SW480 (cell line): ENCODE measurements around the gene TBCEL.
A peak's percentile ranks its signal among the peaks of the same experiment; 100 is the strongest.
"Not testable (repeated sequence)": the region's sequence is repeated elsewhere in the genome, so short reads cannot be mapped to it uniquely, and the experiment has no call there.

Experiments
- DNase-seq: peaks from one replicate; pipeline ENCODE4 v3.0.0-alpha.2; 2016; ENCODE audit warnings: low spot score

The TBCEL gene

DNA sequence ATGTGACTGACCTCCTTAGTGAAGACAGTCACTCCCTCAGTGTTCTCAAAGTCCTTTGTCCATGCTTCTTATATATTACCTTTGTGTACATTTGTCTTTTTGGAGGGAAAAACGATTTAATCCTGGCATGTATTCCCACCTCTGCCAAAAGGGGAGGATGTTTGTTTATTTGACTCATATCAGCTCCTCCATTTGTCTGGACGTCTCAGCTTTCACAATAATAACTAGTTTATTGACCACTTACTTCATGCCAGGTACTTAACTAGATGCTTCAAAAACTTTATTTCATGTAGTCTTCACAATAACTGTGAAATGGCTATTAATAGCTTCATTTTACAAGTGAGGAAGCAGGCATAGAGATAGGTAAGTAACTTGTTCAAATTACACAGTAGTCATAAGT lies 5.3 kb downstream of the TBCEL start:
- no peak for DNase-seq

DNA sequence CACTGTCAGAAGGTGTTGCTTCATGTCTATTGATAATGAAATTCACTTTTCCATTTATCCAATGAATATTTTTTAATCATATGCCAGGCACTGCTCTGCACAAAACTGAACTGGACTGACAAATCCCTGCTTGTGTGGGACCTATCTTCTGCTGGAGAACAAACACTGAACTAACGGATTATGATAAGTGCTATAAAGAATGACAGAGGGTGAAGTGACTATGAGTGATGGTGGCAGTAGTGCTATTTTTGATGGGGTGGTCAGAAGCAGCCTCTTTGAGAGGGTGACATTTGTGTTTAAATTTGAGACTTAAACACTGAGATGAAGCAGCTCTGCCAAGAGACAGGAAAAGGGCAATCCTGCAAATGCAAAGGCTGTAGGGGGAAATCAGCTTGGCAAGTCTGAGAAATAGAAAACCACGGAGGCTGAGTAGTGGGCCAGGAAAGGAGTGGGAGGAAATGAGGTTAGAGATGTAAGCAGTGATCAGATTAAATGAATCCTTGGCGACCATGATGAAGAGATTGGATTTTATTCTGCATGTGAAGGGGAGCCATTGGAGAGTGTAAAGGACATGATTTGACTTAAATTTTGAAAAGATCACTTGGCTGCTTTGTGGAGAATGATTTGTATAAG lies 6.0 kb downstream of the TBCEL start:
- DNase-seq, result no peak

DNA sequence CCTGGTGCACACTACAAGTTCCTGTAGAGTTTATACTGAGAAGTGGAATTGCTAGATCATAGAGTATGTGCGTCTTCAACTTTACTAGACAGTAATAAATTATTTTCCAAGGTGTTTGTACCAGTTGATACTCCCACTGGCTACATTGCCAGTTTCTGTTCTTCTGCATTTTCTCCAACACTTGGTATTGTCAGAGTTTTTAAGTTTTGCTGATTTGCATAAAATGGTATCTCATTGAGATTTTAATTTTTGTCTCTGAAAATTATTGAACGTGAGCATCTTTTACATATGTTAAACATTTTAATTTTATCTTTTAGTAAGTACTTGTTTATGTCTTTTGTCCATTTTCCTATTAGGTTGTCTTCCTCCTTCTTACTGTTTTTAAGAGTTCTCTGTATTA lies 7.3 kb downstream of the TBCEL start:
- no peak for DNase-seq

DNA sequence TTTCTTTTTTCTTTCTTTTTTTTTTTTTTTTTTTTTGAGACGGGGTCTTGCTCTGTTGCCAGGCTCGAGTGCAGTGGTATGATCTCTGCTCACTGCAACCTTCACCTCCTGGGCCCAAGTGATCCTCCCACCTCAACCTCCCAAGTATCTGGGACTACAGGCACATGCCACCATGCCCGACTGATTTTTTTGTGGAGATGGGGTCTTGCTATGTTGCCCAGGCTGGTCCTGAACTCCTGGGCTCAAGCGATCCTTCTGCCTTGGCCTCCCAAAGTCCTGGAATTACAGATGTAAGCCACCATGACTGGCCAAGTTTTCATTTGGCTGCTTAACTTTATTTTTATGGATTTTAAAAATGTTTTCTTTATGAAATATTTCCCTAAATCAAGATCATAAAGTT lies 7.7 kb downstream of the TBCEL start:
- not testable (repeated sequence) for DNase-seq

DNA sequence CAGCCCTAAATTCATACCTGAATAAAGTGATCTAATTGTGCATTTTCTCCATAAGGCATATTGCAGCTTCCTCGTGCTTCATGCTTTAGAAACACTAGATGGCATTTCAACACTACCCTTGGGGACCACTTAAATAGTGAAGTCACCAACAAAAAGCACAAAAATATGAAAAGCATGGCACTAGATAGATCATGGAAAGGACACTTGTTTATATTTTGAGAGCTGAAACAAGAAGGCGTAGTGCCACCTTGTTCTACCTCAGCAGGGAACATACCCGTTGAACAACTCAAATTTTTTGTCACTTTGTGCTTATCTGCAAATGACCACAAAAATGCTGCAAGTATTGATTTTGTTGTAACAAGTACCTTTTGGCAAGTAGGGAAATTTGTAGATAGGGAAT lies 8.6 kb downstream of the TBCEL start:
- no peak for DNase-seq

DNA sequence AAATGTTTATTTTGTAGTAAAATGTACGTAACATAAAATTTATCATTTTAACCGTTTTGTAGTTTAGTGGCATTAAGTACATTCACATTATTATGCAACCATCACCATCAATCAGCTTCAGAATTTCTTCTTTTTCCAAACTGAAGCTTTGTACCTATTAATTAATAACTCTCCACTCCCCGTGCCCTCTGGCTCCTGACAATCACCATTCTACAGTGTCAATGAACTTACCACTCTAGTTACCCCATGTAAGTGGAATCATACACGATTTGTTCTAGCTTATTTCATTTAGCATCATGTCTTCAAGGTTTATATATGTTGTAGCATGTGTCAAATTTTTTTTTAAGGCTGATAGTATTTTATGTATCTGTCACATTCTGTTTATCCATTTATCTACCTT lies 9.7 kb downstream of the TBCEL start:
- no peak for DNase-seq

DNA sequence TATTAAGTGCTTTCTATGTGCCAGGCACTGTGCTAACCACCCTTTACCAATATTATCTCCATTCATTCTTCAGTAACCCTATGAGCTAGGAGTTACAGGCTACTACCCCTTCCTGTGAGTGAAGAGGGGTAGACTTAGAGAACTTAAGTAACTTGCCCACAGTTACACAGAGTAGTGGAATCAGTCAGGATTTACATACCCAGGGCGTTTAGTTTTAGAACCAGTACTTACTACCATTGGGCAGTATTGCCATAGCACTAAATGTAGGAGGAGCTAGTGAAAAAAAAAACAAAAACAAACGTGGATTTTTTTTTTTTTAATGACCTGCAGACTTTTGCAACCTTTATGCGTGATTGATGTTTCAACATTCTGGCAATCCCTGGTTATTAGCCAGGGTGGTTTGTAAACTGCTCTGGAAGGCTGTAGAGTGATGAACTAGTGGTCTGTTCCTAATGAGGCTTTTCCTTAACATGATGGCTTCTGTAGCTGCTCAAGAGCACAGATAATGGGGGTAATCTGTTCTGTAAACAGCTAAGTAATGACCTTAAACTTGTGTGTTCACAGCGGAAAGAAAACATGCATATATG lies 11.4 kb downstream of the TBCEL start:
- DNase-seq, result no peak

DNA sequence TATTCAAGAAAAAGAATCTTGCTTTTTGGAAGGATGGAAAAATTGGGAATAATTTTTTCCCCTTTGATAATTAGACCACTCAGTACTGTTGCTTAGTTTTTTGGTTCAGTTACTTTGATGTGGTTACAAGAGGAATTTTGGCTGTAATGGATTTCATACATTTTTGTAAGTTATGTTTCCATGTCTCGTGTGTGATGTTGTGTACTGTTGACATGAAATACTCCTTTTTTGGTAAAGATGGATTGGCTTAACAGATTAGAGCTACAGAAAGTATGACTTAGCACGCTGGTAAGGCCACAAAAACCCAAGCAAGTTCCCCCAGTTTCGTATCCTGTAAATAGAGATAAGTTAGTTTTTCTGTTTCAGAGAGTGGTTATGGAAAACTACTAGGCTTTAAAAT lies 11.9 kb downstream of the TBCEL start:
- peak; percentile 22 for DNase-seq

DNA sequence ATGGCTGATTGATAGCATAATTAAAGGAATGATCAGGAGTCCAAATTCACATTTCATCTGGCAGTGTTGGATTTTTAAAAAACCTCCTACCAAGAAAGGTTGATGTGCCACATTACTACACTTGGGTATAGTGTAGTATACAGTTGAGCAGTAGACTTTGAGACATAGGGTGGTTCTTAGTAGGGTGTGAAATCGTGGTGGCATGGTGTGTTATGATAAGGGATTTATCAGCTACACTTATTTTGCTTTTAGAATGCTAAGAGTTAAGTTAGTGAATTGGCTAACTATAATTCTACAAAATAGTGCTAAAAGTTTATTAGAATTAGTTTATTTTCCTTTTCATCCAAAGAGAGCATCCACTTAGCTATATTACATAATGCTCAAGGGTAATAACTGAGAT lies 13.1 kb downstream of the TBCEL start:
- DNase-seq, result no peak

DNA sequence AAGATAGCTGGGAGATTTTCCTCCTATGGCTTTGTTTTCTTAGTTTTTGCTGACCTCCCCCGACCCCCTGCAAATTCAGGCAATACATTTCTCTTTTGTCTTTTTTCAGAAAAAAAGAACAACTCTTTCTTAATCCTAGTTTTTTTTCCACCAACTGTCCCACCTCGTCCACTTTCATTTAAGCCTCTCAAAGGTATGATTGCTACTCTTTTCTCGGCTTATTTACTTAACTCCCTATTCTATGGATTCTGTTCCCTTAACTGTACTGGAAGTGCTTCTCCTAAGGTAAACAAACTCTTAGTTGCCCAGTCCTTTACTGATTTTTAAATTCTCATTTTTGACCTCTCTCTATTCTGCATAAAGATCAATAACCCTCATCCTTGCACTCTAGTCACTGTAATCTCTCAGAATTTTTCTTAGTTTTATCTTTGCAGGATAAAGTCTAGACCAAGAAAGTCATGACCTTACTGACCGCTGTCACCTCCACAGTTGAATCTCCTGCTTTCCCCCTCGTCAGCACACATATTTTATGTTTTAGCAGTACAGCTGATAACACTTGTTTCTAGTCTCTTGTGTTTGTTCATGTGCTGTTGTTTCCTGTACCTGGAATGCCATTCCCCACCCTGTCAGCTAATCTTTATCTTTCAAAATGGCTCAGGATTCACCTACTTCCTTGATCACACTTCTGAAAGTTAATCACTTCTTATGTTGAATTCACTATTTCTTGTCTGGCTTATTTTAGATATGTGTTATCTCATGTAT lies 14.9 kb downstream of the TBCEL start:
- DNase-seq, result no peak

DNA sequence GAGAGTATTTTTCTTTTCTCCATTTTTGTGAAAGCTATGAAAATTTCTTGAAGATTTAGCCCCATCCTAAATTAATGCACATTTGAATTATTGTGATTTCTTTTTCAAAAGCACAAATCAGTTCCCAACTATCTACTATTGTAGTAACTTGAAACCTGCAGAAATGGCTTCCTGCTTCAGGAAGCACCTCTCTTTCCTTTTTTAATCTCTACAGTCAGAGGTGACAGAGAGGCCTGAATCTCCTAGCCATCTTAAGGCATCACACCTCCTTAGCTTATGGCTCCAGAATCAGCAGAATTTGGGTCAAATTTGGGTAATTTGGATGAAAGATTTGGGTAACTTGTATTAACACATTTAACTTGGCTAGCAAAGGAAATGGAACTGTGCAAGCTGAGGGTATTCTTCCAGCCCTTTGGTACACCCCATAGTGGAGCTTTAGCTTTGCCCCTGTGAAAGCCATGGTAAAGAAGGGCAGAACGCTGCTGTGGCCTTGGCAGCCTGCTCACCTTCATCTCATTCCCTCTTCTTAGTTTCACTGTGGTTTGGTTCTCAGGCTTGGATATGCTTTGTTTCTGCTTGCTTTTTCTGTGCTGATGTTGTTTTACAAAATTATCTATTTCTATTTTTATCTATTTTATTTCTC lies 16.2 kb downstream of the TBCEL start:
- DNase-seq, result no peak

DNA sequence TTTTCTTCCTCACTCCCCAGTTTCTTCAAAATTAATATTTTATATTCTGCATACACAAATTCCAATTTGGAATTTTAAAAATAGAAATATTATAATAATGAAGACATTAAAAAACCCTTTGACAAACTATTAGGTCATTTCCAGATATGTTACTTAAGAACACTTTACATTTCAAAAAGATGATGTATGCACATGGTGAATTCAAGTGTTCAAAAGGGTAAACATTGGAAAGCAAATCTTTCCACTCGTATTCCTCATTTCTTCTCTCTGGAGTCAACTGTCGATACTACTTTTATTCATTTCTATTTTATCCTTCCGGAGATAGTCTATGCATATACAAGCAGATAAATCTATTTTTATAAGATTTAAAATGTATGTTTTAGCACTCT lies 16.7 kb downstream of the TBCEL start:
- DNase-seq, result no peak

DNA sequence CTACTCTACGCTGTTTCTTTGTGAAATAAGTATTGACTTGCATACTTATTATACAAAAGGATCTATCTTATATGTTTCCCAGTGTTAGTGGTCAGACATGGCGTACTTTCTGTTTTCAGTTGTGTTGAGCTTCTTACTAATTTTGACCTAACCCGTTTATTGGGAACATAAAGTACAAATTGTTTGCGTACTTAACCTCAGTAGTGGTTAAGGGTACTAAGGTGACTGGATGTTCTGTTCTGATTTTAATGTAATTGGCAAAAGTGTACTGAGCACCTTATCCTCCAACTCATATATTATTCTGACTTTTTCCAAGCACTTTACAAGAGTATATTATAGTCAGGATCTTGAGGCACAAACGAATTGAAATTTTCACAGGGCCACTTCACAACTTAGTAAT lies 17.2 kb downstream of the TBCEL start:
- DNase-seq, result no peak

DNA sequence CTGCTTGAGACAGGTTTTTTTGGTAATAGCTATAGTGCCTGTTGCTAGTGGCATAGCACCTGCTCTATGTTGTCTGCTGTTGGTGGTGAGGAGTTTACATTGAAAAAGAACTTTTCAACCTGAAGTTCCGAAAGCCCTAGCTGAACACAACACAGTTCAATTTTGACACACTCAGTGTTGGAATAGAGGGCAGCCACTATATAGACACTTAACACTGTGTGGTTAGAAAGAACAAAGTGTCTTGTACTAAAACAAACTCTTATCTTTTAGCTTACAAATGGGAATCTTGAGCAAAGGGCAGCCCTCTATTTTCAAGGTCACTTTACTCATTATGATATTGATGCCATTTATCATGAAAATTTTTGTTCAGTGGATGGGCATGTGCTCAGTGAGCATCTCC lies 18.4 kb downstream of the TBCEL start:
- no peak for DNase-seq

DNA sequence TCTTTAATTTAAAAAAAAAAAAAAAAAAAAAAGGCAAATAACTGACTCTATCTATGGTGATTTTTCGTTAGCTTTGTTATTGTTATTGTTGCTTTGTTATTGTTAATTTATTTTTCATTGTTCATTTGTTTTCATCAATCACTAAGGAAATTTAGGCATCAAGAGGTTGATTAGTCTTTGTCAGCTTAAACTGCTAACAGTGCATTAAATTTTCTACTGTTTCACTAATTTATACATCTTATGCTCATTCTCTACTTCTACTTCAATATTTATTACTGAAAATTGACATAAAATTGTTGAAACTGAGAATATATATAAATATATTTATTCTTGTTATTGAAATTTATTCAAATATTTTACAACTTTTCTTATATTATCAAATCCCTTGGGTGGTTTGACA lies 24.0 kb downstream of the TBCEL start:
- DNase-seq, result no peak

DNA sequence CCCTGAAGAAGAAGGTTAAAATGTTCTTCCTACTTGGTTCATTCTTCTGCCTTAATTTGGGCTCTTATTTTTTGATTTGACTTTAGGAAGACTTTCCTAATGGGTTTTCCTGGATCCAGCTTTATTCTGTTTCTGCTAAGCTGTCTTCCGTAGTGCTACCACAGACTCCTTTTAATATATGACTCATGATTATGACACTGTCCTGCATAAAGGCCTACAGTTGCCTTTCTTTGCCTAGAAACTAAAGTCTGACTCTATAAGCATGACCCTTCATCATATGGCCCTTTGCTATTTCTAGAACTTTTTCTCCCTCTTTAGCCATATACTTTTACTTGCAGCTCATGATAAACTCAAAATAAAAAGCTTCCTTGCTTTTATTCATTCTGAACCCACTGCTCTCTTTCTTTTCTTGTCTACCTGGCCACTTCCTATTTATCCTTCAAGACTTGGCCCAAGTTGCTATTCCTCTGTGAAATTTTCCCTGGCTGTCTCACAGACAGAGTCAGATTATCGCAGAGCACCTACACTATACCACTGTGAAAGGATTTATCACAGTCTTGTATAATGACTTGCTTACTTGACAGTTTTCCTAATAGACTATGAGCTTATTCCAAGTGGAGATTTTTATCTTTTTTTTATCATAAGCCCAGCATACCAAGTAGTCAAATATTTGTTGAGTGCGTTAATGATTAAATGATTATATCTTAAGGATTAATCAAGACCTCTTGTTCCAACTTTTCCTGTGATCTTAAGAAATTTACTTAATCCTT lies 24.7 kb downstream of the TBCEL start:
- no peak for DNase-seq

DNA sequence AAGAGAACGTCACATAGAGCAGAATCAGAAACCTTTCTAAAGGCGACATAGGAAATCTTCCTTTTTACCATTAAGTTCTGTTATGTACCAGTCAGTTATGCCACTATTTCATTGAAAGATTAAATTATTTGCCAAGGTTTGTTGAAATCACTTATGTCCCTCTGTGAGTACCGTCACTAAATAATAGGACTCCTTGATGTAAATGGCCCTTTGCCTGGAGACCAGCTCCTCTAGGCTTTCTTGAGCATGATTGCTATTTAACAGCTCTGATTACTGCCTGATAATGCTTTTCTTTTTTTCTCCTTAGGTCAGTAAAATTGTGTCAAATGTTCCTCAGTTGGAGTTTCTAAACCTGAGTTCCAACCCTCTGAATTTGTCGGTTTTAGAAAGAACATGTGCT lies 29.3 kb downstream of the TBCEL start:
- DNase-seq, result no peak

DNA sequence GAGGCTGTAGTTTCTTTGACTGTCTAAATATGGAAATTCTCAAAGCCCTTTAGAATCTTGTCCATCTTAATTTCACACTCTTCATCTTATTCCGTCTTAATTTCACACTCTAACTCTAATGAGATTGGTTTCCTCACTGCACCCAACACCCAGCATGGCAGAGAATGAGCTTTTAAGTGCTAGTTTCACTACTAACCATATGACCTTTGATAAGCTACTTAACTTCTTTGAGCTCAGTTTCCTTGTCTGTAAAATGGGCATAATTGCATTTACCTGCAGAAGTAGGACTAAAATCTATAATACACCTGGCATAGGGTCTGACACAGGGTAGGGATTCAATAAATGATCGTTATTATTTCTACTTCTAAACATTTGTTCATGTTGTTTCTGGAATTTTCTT lies 30.4 kb downstream of the TBCEL start:
- no peak for DNase-seq

DNA sequence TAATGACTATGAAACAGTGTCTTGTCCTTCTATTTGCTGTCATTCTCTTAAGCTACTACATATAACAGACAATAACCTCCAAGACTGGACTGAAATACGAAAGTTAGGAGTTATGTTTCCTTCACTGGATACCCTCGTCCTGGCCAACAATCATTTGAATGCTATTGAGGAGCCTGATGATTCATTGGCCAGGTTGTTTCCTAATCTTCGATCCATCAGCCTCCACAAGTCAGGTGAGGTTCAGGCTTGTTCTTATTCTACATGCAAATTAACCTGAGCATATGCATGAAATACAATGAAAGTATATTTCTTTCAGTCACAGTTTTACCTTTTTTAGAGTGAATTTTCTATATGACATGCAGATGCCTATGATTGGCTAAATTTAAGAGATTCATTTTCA lies 31.2 kb downstream of the TBCEL start:
- DNase-seq, result no peak

DNA sequence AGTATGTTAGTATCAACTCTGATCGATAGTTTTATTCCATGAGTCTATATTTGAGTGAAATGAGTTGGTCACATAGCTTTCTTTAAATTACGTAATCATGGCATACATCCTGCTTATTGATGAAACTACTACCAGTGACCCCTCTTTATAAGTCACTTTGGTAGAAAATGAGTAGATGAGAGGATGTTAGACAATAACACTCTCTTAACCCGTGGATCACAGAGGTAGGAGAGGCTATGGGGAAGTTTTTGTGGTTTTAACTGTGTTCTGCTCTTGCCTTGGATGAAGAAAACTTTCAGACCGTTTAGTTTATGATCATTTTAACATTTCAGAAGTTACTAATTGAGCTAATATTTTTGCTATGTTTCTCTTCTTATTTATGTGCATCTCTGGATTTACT lies 34.0 kb downstream of the TBCEL start:
- no peak for DNase-seq

DNA sequence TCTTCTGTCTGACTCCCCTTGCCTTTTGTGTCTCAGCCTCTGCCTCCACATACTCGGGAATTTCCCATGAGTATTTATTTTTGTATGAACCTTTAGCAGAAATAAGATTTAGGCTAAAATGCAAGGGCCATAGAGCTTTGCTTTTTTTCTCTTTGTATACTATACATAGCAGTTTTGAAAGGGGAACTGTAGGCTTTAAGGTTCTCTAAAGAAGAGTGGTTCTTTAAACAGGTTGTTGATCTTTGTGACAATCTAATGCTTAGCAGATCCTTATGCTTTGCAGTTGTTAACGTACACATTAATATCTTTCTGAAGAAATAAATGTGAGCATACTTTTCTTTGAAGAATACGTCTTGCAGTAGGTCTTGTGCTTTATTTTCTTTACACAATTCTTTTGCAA lies 35.0 kb downstream of the TBCEL start:
- DNase-seq, result no peak

DNA sequence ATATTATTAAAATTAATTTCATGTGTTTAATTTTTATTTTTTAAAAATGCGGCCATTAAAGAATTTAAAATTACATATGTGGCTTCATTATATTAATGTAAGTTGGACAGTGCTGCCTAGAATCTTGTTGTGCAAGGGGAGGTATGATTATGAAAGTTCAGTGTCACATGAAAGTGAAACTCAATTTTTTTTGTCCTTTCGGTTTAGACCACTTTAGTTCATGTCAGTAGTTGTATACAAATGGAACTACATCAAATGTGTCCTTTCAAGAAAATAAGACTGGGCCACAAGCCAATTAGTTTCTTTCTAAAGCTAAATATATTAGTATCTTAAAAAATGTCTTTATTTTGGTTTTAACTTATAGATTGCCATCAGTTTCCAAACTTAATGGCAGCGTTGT lies 35.7 kb downstream of the TBCEL start:
- DNase-seq, result no peak

DNA sequence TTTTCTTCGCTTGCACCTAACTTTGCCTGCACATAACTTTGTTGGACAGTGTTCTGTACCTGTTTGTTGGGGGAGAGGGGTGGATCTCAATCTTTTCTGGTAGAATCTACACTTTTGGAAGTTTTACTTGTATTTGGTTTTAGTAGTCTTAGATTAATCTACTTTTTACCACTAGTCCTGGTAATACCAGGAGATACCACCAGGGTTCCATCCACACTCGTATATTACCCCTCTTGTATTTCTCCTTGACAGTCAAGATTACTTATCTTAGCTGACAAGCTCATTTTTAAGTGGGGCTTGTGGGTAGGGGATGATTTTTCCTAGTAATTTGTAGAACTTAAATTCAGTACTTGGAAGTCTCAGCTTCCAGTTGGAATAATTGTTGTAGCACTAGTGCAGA lies 39.8 kb downstream of the TBCEL start:
- no peak for DNase-seq
